Upper lobe of left lung (tissue), 6 donors: ENCODE measurements around the gene OR1E1. TPM values are rescaled to one million over a fixed set of nuclear protein-coding genes. Genes with fewer than 3 reads are reported as not detected.
"Not testable (repeated sequence)": the region's sequence is repeated elsewhere in the genome, so short reads cannot be mapped to it uniquely, and the experiment has no call there.

Source experiments
- ATAC-seq, 2 donors: fragments of 200-7000 bp; cut with Tn5 transposase; one replicate each; pipeline ENCODE4 v1.9.1; 2022; ENCODE audit warnings: mild to moderate bottlenecking in 2 of 2, moderate library complexity in 2 of 2; ENCODE audit not compliant: low FRiP score in 2 of 2
- DNase-seq, 2 donors: peaks; one replicate each; pipeline ENCODE4 v3.0.0-alpha.2; 2019 to 2020
- H3K27ac ChIP-seq, 4 donors: fragments of 200-600 bp; sonication (generic); one replicate each; pipeline ENCODE4 v1.5.1; 2016 to 2019
- H3K27me3 ChIP-seq, 4 donors: fragments of 200-600 bp; sonication (generic); one replicate each; pipeline ENCODE4 v1.5.1; 2017 to 2019
- H3K36me3 ChIP-seq, 4 donors: fragments of 200-600 bp; sonication (generic); one replicate each; pipeline ENCODE4 v1.5.1; 2016 to 2019
- H3K4me1 ChIP-seq, 4 donors: fragments of 200-600 bp; sonication (generic); one replicate each; pipeline ENCODE4 v1.5.1; 2018 to 2019
- H3K4me3 ChIP-seq, 4 donors: fragments of 200-600 bp; sonication (generic); one replicate each; pipeline ENCODE4 v1.5.1; 2017 to 2019; ENCODE audit warnings: mild to moderate bottlenecking in 2 of 4, moderate library complexity in 1 of 4
- H3K9me3 ChIP-seq, 4 donors: fragments of 200-600 bp; sonication (generic); one replicate each; pipeline ENCODE4 v1.5.1; 2018 to 2019
- CTCF ChIP-seq, 6 experiments: fragments of 450-650 bp in 4 of 6; fragments of 200-600 bp in 2 of 6; sonication (generic) in 2 of 6; IDR thresholded peaks; one replicate each; pipeline ENCODE4 v1.5.1; 2016 to 2019; ENCODE audit warnings: antibody characterized with exemption in 6 of 6
- EP300 ChIP-seq, 4 donors: sonication (generic); formaldehyde crosslinking; IDR thresholded peaks; one replicate each; pipeline ENCODE4 v1.5.1; 2017; ENCODE audit warnings: antibody characterized with exemption in 4 of 4, control low read depth in 2 of 4
- POLR2A ChIP-seq, 4 donors: fragments of 450-650 bp; IDR thresholded peaks; one replicate each; pipeline ENCODE4 v1.5.1; 2016 to 2017; ENCODE audit warnings: antibody characterized with exemption in 4 of 4, mild to moderate bottlenecking in 2 of 4
- POLR2AphosphoS5 ChIP-seq, 2 donors: sonication (generic); formaldehyde crosslinking; IDR thresholded peaks; one replicate each; pipeline ENCODE4 v1.5.1; 2017; ENCODE audit warnings: antibody characterized with exemption in 2 of 2
- WGBS, 2 donors: methylation state at CpG; one replicate each; pipeline ENCODE4 v1.1.5; 2017 to 2018; 5-methylcytosine and 5-hydroxymethylcytosine counted together
- total RNA-seq, 6 donors: library from RNA; depleted of rRNA in 4 of 6; stranded (reverse); fragments of >200 nt in 4 of 6; gene quantifications; one replicate each; pipeline versions ENCODE4 v1.1.0 to v1.2.1, GENCODE V29; 2016 to 2021
- donor health status: DM: no; HTN: no; CAD: no; lungs with moderate emphysema.
- donor health status: DM: no; HTN: yes; CAD: no; lungs with severe emphysema.

Gene OR1E1
- total RNA-seq, 6 donors from 2014 or later, result not detected

DNA sequence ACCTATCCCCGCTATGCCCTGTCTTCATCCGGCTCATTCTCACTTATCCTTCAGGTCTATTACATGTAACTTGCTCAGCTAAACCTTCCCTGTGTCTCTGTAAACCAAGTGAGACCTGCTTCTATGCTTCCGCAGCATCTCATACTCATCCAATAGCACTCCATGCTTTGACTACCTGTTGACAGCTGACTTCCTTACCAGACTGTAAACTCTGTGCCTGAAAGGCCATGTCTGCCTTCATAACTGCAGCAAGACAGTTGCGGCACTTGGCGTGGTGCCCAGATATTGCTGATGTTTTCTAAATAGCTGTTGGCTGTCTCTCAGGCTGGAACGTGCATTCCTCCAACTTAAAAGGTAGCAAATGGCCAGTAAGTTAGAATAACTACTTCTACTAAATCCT is 1.8 kb upstream of the OR1E1 start:
- TF ChIP-seq CTCF (IDR thresholded peaks at IDR 0.05) (no peak), EP300 (IDR thresholded peaks at IDR 0.05) (no peak), POLR2AphosphoS5 (IDR thresholded peaks at IDR 0.05) (no peak), POLR2A (IDR thresholded peaks at IDR 0.05) (no peak)
- DNase-seq (no peak), ATAC-seq (no peak)
- H3K9me3 ChIP-seq, result no peaks in the 10 kb centered on the region
- no peak overlapping the region for H3K4me3 ChIP-seq
- no peak overlapping the region for H3K27ac ChIP-seq
- no peaks in the 10 kb centered on the region for H3K4me1 ChIP-seq
- no peaks in the 10 kb centered on the region for H3K27me3 ChIP-seq
- WGBS, 2 donors, result 55 to 63% methylated on average over 6 of the region's 6 CpGs
- H3K36me3 ChIP-seq, result no peaks in the 10 kb centered on the region

DNA sequence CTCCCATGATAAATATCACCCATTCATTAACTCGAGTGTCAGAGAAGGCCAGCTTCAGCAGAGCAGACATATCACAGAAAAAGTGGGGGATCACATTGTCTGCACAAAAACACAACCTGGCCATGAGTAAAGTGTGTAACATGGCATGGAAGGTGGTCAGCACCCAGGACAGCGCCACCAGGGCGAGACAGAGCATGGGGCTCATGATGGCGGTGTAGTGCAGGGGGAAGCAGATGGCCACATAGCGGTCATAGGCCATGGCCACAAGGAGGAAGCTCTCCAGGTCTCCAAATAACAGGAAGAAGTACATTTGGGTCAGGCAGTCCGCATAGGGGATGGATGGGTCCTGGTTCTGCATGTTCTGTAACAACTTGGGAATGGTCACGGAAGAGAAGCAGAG is 409 bp downstream of the OR1E1 start:
- not testable (repeated sequence) for H3K4me3 ChIP-seq, ATAC-seq, H3K9me3 ChIP-seq, H3K27ac ChIP-seq, H3K36me3 ChIP-seq, DNase-seq, H3K27me3 ChIP-seq, H3K4me1 ChIP-seq
- 37 to 54% methylated on average over 7 of the region's 7 CpGs for WGBS, 2 donors

GRCh38 chr17:3389791-3390190 is 8.4 kb downstream of the OR1E1 start:
- Histone ChIP-seq H3K27me3 (peaks cover 0 to 8% (median 4%) of the 10 kb centered on the region in 4 donors), H3K36me3 (no peaks in the 10 kb centered on the region), H3K4me3 (no peak overlapping the region), H3K4me1 (no peaks in the 10 kb centered on the region), H3K9me3 (no peaks in the 10 kb centered on the region), H3K27ac (no peak overlapping the region)
- DNase-seq (no peak), ATAC-seq (no peak)
- TF ChIP-seq POLR2AphosphoS5 (IDR thresholded peaks at IDR 0.05), result no peak
- no peak for TF ChIP-seq POLR2A (IDR thresholded peaks at IDR 0.05)
- TF ChIP-seq CTCF (IDR thresholded peaks at IDR 0.05), result no peak
- no peak for TF ChIP-seq EP300 (IDR thresholded peaks at IDR 0.05)
- 75 to 77% methylated on average over 4 of the region's 4 CpGs for WGBS, 2 donors

GRCh38 chr17:3385869-3386816 is 12.1 kb downstream of the OR1E1 start, which contains the start of gene OR3A2:
TSS of gene OR3A2 (minus strand) at chr17:3386308.
- no peak for TF ChIP-seq POLR2A (IDR thresholded peaks at IDR 0.05)
- no peak for TF ChIP-seq POLR2AphosphoS5 (IDR thresholded peaks at IDR 0.05)
- TF ChIP-seq CTCF (IDR thresholded peaks at IDR 0.05), result no peak
- TF ChIP-seq EP300 (IDR thresholded peaks at IDR 0.05), result no peak
- Histone ChIP-seq H3K4me1 (no peaks in the 10 kb centered on the region), H3K27me3 (peaks cover 0 to 8% (median 4%) of the 10 kb centered on the region in 4 donors), H3K36me3 (no peaks in the 10 kb centered on the region), H3K9me3 (no peaks in the 10 kb centered on the region), H3K4me3 (peak within 1 kb of the TSS in 1 of 4 donors; percentile 10), H3K27ac (no peak within 1 kb of the TSS)
- no peak for ATAC-seq
- peak in 1 of 2 donors; percentile 70 for DNase-seq
- WGBS, 2 donors, result 37 to 38% methylated on average over 44 to 91 of the region's 92 CpGs

- no peaks in the 10 kb centered on the region for H3K9me3 ChIP-seq
- H3K27ac ChIP-seq, result no peak overlapping the region
- H3K4me3 ChIP-seq, result no peak overlapping the region
- ATAC-seq (no peak), DNase-seq (no peak)
- no peaks in the 10 kb centered on the region for H3K36me3 ChIP-seq
- H3K4me1 ChIP-seq, result no peaks in the 10 kb centered on the region
- no peak for TF ChIP-seq POLR2A (IDR thresholded peaks at IDR 0.05)
- TF ChIP-seq CTCF (IDR thresholded peaks at IDR 0.05), result no peak
- no peak for TF ChIP-seq POLR2AphosphoS5 (IDR thresholded peaks at IDR 0.05)
- no peak for TF ChIP-seq EP300 (IDR thresholded peaks at IDR 0.05)
- H3K27me3 ChIP-seq, result peaks cover 0 to 8% (median 4%) of the 10 kb centered on the region in 4 donors
- 73 to 75% methylated on average over 5 of the region's 5 CpGs for WGBS, 2 donors
Observed at GRCh38 chr17:3381957-3382356, 16.3 kb downstream of the OR1E1 start.
